PC-9 (cell line): Measurements from ENCODE around the gene TMEM97. TPM values are rescaled to one million over a fixed set of nuclear protein-coding genes. Genes with fewer than 3 reads are reported as not detected.
A peak's percentile ranks its signal among the peaks of the same experiment; 100 is the strongest.

Experiments
- BruUV-seq: library from RNA; stranded (reverse); fragments of 400-500 nt; replicated peaks from 2 replicates; lab custom pipeline; 2021; lab: Mats Ljungman, UMichigan
- CTCF ChIA-PET: fragments of 300-600 bp; sonication (Branson Sonifier 250); formaldehyde crosslinking; loops from one replicate; lab custom pipeline; 2022; ENCODE audit warnings: antibody characterized with exemption; lab: Charles Lee
- POLR2A ChIA-PET: fragments of 300-600 bp; sonication (Branson Sonifier 250); formaldehyde crosslinking; loops from one replicate; lab custom pipeline; 2022; ENCODE audit warnings: antibody characterized with exemption; ENCODE audit not compliant: unreplicated experiment; lab: Charles Lee
- DNase-seq, 2 experiments: peaks; one replicate each; pipeline versions ENCODE4 v3.0.0 to v3.0.0-alpha.2; 2015 to 2022; ENCODE audit warnings: mixed read lengths in 1 of 2
- H2AFZ ChIP-seq: fragments of 200-600 bp; sonication (generic); 2 replicates; pipeline ENCODE4 v1.8.1; 2017; ENCODE audit warnings: antibody characterized with exemption
- H3F3A ChIP-seq: fragments of 200-600 bp; sonication (generic); 2 replicates; pipeline ENCODE4 v1.8.1; 2017; ENCODE audit warnings: antibody characterized with exemption, mild to moderate bottlenecking, low read depth; ENCODE audit not compliant: insufficient read depth
- H3K27ac ChIP-seq: fragments of 200-600 bp; sonication (generic); 2 replicates; pipeline ENCODE4 v1.6.1; 2016; ENCODE audit warnings: mixed run types
- H3K27me3 ChIP-seq: fragments of 200-600 bp; sonication (generic); 2 replicates; pipeline ENCODE4 v1.6.1; 2016; ENCODE audit warnings: low read depth, mixed run types; ENCODE audit not compliant: insufficient read depth
- H3K36me3 ChIP-seq: fragments of 200-600 bp; sonication (generic); 2 replicates; pipeline ENCODE4 v1.6.1; 2016; ENCODE audit warnings: low read depth, mixed run types
- H3K4me1 ChIP-seq: fragments of 200-600 bp; sonication (generic); replicated peaks from 2 replicates; pipeline ENCODE4 v1.6.1; 2016; ENCODE audit warnings: mixed run types; ENCODE audit not compliant: insufficient read depth
- H3K4me2 ChIP-seq: fragments of 200-600 bp; sonication (generic); 2 replicates; pipeline ENCODE4 v1.6.1; 2017; ENCODE audit warnings: mixed run types
- H3K4me3 ChIP-seq: fragments of 200-600 bp; sonication (generic); 2 replicates; pipeline ENCODE4 v1.6.1; 2016; ENCODE audit warnings: mixed run types
- H3K79me2 ChIP-seq: fragments of 200-600 bp; sonication (generic); 2 replicates; pipeline ENCODE4 v1.6.1; 2017; ENCODE audit warnings: low read depth, mixed run types
- H3K9me2 ChIP-seq: fragments of 200-600 bp; sonication (generic); 2 replicates; pipeline ENCODE4 v1.8.1; 2017; ENCODE audit warnings: mild to moderate bottlenecking; ENCODE audit not compliant: insufficient read depth
- H3K9me3 ChIP-seq: fragments of 200-600 bp; sonication (generic); 2 replicates; pipeline ENCODE4 v1.8.1; 2016; ENCODE audit warnings: low read depth; ENCODE audit not compliant: insufficient read depth
- H4K20me1 ChIP-seq: fragments of 200-600 bp; sonication (generic); 2 replicates; pipeline ENCODE4 v1.8.1; 2017; ENCODE audit not compliant: insufficient read depth
- CTCF ChIP-seq: fragments of 200-600 bp; sonication (generic); conservative IDR thresholded peaks from 2 replicates; pipeline ENCODE4 v1.6.1; 2017; ENCODE audit warnings: mixed run types, antibody characterized with exemption, mild to moderate bottlenecking, moderate library complexity
- EZH2 ChIP-seq: fragments of 200-600 bp; sonication (generic); IDR thresholded peaks from 2 replicates; pipeline ENCODE4 v1.8.0; 2017; ENCODE audit warnings: antibody characterized with exemption, low read depth
- intact Hi-C: fragments of 100-400 bp; cut with micrococcal nuclease; formaldehyde crosslinking; loops from one replicate; pipeline ENCODE4 v1.10.0; 2022; ENCODE audit not compliant: unreplicated experiment
- total RNA-seq: library from RNA; stranded (reverse); gene quantifications from 2 replicates; pipeline ENCODE4 v1.2.3, GENCODE V29; 2021

Gene TMEM97
- total RNA-seq, 1 experiment from 2014 or later: 46.4 TPM

DNA sequence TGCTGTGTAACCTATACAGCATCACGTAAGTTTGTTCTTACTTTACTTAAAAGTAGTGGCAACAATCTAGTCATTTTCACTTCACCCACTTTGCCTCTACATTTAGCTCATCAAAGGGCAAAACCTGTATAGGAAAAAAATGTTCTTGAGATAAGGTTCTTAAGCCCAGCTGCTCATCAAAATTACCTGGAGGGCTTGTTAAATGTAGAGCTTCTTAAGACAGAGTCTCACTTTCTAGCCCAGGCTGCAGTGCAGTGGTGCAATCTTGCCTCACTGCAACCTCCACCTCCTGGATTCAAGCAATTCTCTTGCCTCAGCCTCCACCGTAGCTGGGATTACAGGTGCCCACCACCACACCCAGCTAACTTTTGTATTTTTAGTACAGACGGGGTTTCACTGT, 38.2 kb upstream of the TMEM97 start:
- no peak for DNase-seq
- no peaks in the 10 kb centered on the region for H3K9me3 ChIP-seq
- no peak overlapping the region for H3K4me2 ChIP-seq
- no peak overlapping the region for H3K27ac ChIP-seq
- no peak overlapping the region for H2AFZ ChIP-seq
- ChIA-PET CTCF (no interaction called here), POLR2A (interaction anchor here (0.6 to 0.7 kb wide), 2 partner anchors 45 to 49 kb away, joined by 5 read pairs; no protein-coding TSS in a partner anchor)
- BruUV-seq: no TSS peak
- no peaks in the 10 kb centered on the region for H3K36me3 ChIP-seq
- no peaks in the 10 kb centered on the region; the same call in 1 of the 2 replicates for H3K27me3 ChIP-seq
- no peak overlapping the region for H3K4me3 ChIP-seq
- H3F3A ChIP-seq: peaks cover 11% of the 10 kb centered on the region; the same call in 1 of the 2 replicates
- H3K79me2 ChIP-seq: no peaks in the 10 kb centered on the region
- no peaks in the 10 kb centered on the region for H3K9me2 ChIP-seq
- no peak for TF ChIP-seq CTCF
- no peak for TF ChIP-seq EZH2
- H3K4me1 ChIP-seq: peaks cover 34% of the 10 kb centered on the region
- no peaks in the 10 kb centered on the region for H4K20me1 ChIP-seq
- intact Hi-C loops: loop anchor here (5.0 kb wide), 1 partner anchor 36 kb away; the partner anchor contains the start of gene TMEM97

- Histone ChIP-seq H3K27ac (no peak overlapping the region), H3K4me1 (peaks cover 30% of the 10 kb centered on the region), H3K9me3 (no peaks in the 10 kb centered on the region), H4K20me1 (no peaks in the 10 kb centered on the region), H3K4me3 (no peak overlapping the region), H3K9me2 (no peaks in the 10 kb centered on the region), H3K27me3 (no peaks in the 10 kb centered on the region), H3K4me2 (no peak overlapping the region), H3K79me2 (no peaks in the 10 kb centered on the region), H3K36me3 (no peaks in the 10 kb centered on the region), H3F3A (peaks cover 11% of the 10 kb centered on the region; the same call in 1 of the 2 replicates), H2AFZ (no peak overlapping the region)
- intact Hi-C loops: loop anchor here (5.0 kb wide), 1 partner anchor 35 kb away; the partner anchor contains the start of gene TMEM97
- ChIA-PET POLR2A (no interaction called here), CTCF (interaction anchor here (0.6 kb wide), 1 partner anchor 134 kb away, joined by 4 read pairs; no protein-coding TSS in a partner anchor)
- BruUV-seq: no TSS peak
- TF ChIP-seq CTCF (no peak), EZH2 (no peak)
- peak; percentile 25 to 47 for DNase-seq
These were observed 36.4 kb upstream of the TMEM97 start for GRCh38 chr17:28282596-28282995.

GRCh38 chr17:28285965-28286364, 33.0 kb upstream of the TMEM97 start:
- CTCF ChIA-PET: no interaction called here
- Histone ChIP-seq H3K9me2 (no peaks in the 10 kb centered on the region), H3K4me3 (no peak overlapping the region), H3K9me3 (no peaks in the 10 kb centered on the region), H3K79me2 (no peaks in the 10 kb centered on the region), H3K4me1 (0 out of 2 replicates have a peak, but pooled peaks cover 7% of the 10 kb centered on the region), H3K4me2 (no peak overlapping the region), H3F3A (0 out of 2 replicates have a peak, but pooled peaks cover 5% of the 10 kb centered on the region), H3K27ac (no peak overlapping the region), H3K36me3 (no peaks in the 10 kb centered on the region), H4K20me1 (no peaks in the 10 kb centered on the region), H3K27me3 (no peaks in the 10 kb centered on the region), H2AFZ (no peak overlapping the region)
- POLR2A ChIA-PET: no interaction called here
- TF ChIP-seq EZH2 (no peak), CTCF (no peak)
- no TSS peak for BruUV-seq
- intact Hi-C loops: no loop called here
- no peak for DNase-seq
